ENCODE results near the gene OXTR.

The OXTR gene

DNA sequence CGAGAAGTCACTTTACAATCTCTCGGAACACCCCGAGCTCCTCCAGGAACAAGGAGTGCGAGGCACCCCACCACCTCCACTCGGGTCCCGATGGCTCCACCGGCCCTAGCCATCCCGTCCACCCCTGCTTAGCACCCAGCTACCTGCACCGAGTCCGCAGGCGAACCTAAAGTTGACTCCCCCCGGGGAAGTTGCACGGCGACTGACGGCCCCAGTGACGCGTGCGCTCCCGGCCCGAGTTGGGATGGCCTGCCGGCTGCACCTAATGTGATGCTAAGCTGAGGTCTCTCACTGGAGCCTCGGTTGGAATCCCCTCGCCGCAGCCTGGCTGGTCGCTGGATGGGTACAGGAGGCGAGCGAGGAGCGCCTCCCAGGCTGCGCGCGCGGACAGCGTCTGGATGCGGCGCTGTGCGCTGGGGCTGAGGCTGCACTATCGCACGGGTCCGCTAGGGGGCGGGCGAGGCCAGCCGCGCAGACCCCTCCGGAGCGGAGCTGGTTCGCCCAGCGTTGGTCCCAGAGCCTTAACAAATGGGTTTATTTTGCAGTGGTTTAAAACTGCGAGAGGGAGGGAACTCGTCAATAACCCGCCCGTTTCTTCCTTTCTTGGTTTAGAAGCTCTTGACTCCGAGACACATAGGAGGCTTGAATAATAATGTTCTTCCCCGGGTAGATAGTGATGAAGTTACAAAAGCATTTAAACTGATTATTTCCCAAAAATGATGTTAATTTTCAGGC, at the start of gene OXTR:
Gene OXTR, minus strand, starts transcription at position 526 of the 735 bp plus-strand sequence. CDS start 1,426 bp downstream, outside the sequence.
- Histone ChIP-seq H3K9me3 (ENCODE audit: severe bottlenecking) (no peaks in the 10 kb centered on the region), H3K27me3 (ENCODE audit: insufficient read depth, poor library complexity, severe bottlenecking) (peaks cover 10% of the 10 kb centered on the region), H3K27ac (ENCODE audit: poor library complexity, severe bottlenecking) (no peak within 1 kb of the TSS), H3K4me1 (ENCODE audit: insufficient read depth, poor library complexity, severe bottlenecking) (no peaks in the 10 kb centered on the region), H3K36me3 (ENCODE audit: low read depth) (no peaks in the 10 kb centered on the region), H3K4me3 (ENCODE audit: severe bottlenecking) (peak within 1 kb of the TSS; percentile 19)
- TF ChIP-seq, protein P1, sequence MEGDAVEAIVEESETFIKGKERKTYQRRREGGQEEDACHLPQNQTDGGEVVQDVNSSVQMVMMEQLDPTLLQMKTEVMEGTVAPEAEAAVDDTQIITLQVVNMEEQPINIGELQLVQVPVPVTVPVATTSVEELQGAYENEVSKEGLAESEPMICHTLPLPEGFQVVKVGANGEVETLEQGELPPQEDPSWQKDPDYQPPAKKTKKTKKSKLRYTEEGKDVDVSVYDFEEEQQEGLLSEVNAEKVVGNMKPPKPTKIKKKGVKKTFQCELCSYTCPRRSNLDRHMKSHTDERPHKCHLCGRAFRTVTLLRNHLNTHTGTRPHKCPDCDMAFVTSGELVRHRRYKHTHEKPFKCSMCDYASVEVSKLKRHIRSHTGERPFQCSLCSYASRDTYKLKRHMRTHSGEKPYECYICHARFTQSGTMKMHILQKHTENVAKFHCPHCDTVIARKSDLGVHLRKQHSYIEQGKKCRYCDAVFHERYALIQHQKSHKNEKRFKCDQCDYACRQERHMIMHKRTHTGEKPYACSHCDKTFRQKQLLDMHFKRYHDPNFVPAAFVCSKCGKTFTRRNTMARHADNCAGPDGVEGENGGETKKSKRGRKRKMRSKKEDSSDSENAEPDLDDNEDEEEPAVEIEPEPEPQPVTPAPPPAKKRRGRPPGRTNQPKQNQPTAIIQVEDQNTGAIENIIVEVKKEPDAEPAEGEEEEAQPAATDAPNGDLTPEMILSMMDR (IDR thresholded peaks at IDR 0.05; ENCODE audit: poor library complexity, severe bottlenecking) = peak; percentile 99
- no peak for DNase-seq (ENCODE audit: low spot score)
- peak; percentile 94 for ATAC-seq (ENCODE audit: low read depth)

DNA sequence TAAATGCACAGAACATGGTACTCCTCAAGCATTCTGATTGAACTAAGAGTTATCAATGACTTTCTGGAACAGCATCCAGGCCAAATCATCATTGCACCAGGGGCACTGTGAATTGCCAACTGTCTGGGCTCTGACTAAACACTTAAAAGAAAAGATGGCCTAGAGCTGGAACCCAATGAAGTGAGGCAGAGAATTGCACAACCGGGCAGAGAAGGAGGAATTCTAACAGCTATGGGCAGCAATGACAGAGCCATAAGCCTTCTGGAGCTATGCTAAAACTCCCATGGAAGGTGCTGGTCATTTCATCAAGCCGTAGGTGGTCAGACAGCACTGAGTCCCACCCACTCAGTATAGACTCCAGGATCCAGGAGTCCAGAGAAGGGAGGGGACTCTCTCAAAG, 48.1 kb upstream of the OXTR start:
- TF ChIP-seq, protein P1 (IDR thresholded peaks at IDR 0.05; ENCODE audit: poor library complexity, severe bottlenecking) = no peak
- ATAC-seq (ENCODE audit: low read depth) (no peak), DNase-seq (ENCODE audit: low spot score) (no peak)
- Histone ChIP-seq H3K27me3 (ENCODE audit: insufficient read depth, poor library complexity, severe bottlenecking) (no peaks in the 10 kb centered on the region), H3K9me3 (ENCODE audit: severe bottlenecking) (peaks cover 4% of the 10 kb centered on the region), H3K36me3 (ENCODE audit: low read depth) (no peaks in the 10 kb centered on the region), H3K4me3 (ENCODE audit: severe bottlenecking) (no peak overlapping the region), H3K27ac (ENCODE audit: poor library complexity, severe bottlenecking) (no peak overlapping the region), H3K4me1 (ENCODE audit: insufficient read depth, poor library complexity, severe bottlenecking) (peaks cover 8% of the 10 kb centered on the region)

DNA sequence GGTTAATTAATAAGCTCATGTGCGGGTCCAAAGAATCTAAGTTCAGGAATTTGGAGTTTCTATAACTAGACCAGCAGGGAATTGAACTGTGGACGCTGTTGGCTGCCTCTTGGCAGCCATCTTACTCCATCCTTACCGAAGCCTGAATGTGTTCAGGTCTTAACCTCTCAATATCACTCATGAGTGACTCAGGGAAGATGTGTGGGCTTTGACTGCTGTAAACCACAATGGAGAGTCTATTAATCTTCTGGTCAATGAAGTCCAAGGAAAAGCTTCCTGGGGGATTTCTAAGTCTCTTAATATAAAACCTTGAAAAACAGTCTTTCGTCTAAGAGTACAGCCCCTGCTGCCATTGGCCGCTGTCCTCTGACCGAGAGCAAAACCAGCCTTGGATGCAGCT, 46.7 kb upstream of the OXTR start:
- no peak for DNase-seq (ENCODE audit: low spot score)

DNA sequence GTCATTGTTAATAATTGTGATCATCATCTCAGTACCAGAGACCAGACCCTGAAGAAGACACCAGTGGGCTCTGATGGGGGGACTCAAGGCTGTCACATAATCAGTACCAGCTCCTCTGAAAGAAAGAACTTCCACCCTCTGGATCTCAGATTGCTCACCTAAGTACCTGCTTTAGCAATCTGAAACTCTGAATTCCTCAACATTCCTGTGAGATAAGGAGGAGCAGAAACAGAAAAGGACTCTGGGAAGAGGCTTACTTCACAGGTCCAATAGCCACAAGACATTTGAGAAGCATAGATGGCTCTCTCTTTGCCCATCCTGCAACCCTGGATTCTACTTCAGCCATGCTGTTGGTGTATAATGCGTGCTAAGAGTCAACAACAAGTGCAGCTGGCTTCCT, 44.0 kb upstream of the OXTR start:
- no peaks in the 10 kb centered on the region for H3K4me1 ChIP-seq (ENCODE audit: insufficient read depth, poor library complexity, severe bottlenecking)
- TF ChIP-seq, protein P1 (IDR thresholded peaks at IDR 0.05; ENCODE audit: poor library complexity, severe bottlenecking) = no peak
- no peak overlapping the region for H3K27ac ChIP-seq (ENCODE audit: poor library complexity, severe bottlenecking)
- H3K9me3 ChIP-seq (ENCODE audit: severe bottlenecking) = no peaks in the 10 kb centered on the region
- DNase-seq (ENCODE audit: low spot score) (no peak), ATAC-seq (ENCODE audit: low read depth) (no peak)
- no peaks in the 10 kb centered on the region for H3K27me3 ChIP-seq (ENCODE audit: insufficient read depth, poor library complexity, severe bottlenecking)
- no peak overlapping the region for H3K4me3 ChIP-seq (ENCODE audit: severe bottlenecking)
- no peaks in the 10 kb centered on the region for H3K36me3 ChIP-seq (ENCODE audit: low read depth)

More for the DNA sequence above, 46.7 kb upstream of the OXTR start:
- Histone ChIP-seq H3K27ac (ENCODE audit: poor library complexity, severe bottlenecking) (no peak overlapping the region), H3K4me3 (ENCODE audit: severe bottlenecking) (no peak overlapping the region), H3K9me3 (ENCODE audit: severe bottlenecking) (peaks cover 4% of the 10 kb centered on the region), H3K36me3 (ENCODE audit: low read depth) (no peaks in the 10 kb centered on the region), H3K27me3 (ENCODE audit: insufficient read depth, poor library complexity, severe bottlenecking) (no peaks in the 10 kb centered on the region), H3K4me1 (ENCODE audit: insufficient read depth, poor library complexity, severe bottlenecking) (no peaks in the 10 kb centered on the region)
- TF ChIP-seq, protein P1 (IDR thresholded peaks at IDR 0.05; ENCODE audit: poor library complexity, severe bottlenecking) = no peak
- ATAC-seq (ENCODE audit: low read depth) = no peak

DNA sequence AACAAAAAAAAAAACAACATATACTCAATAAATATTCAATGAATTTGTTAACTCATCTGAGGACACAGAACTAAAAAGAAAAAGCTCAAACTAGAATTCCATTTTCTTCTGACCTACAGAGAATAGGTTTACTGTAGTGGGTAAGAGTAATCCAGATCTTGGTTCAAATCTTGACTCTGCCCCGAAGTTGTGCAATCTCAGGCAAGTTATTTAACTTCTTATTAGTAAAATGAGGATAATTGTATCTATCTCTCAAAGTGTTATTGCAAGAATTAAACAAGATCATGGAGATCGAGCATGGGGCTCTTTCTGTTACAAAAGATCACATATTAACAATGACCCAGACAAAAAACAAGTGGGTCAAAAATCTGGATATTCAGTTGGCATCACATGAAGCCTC, 41.1 kb upstream of the OXTR start:
- Histone ChIP-seq H3K27ac (ENCODE audit: poor library complexity, severe bottlenecking) (no peak overlapping the region), H3K4me3 (ENCODE audit: severe bottlenecking) (no peak overlapping the region), H3K36me3 (ENCODE audit: low read depth) (no peaks in the 10 kb centered on the region), H3K27me3 (ENCODE audit: insufficient read depth, poor library complexity, severe bottlenecking) (no peaks in the 10 kb centered on the region), H3K4me1 (ENCODE audit: insufficient read depth, poor library complexity, severe bottlenecking) (no peaks in the 10 kb centered on the region), H3K9me3 (ENCODE audit: severe bottlenecking) (no peaks in the 10 kb centered on the region)
- no peak for DNase-seq (ENCODE audit: low spot score)
- TF ChIP-seq, protein P1 (IDR thresholded peaks at IDR 0.05; ENCODE audit: poor library complexity, severe bottlenecking) = no peak
- no peak for ATAC-seq (ENCODE audit: low read depth)

Measured in RWPE2 (cell line).